Measurements from ENCODE around the gene PPP1R15A.

- TF ChIP-seq, protein P1, sequence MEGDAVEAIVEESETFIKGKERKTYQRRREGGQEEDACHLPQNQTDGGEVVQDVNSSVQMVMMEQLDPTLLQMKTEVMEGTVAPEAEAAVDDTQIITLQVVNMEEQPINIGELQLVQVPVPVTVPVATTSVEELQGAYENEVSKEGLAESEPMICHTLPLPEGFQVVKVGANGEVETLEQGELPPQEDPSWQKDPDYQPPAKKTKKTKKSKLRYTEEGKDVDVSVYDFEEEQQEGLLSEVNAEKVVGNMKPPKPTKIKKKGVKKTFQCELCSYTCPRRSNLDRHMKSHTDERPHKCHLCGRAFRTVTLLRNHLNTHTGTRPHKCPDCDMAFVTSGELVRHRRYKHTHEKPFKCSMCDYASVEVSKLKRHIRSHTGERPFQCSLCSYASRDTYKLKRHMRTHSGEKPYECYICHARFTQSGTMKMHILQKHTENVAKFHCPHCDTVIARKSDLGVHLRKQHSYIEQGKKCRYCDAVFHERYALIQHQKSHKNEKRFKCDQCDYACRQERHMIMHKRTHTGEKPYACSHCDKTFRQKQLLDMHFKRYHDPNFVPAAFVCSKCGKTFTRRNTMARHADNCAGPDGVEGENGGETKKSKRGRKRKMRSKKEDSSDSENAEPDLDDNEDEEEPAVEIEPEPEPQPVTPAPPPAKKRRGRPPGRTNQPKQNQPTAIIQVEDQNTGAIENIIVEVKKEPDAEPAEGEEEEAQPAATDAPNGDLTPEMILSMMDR (IDR thresholded peaks at IDR 0.05; ENCODE audit: low read depth, low read length, missing input control), result no peak
- TF ChIP-seq RAD21 (IDR thresholded peaks at IDR 0.05), result no peak
- TF ChIP-seq, protein P2, sequence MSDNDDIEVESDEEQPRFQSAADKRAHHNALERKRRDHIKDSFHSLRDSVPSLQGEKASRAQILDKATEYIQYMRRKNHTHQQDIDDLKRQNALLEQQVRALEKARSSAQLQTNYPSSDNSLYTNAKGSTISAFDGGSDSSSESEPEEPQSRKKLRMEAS (IDR thresholded peaks at IDR 0.05), result no peak
- TF ChIP-seq GABPA (IDR thresholded peaks at IDR 0.05 in 1 of 2, conservative IDR thresholded peaks at IDR 0.05 in 1 of 2), result no peak
- no peak for TF ChIP-seq JUND (IDR thresholded peaks at IDR 0.05)
- TF ChIP-seq HNF4G (IDR thresholded peaks at IDR 0.05), result no peak
- TF ChIP-seq TAF1 (conservative IDR thresholded peaks at IDR 0.05), result no peak
- TF ChIP-seq YY1 (IDR thresholded peaks at IDR 0.05), result no peak
These were observed 23.0 kb downstream of the PPP1R15A start for GRCh38 chr19:48895226-48895625.

All from liver (tissue), 3 donors.